ENCODE measurements around the gene FBXL19.

DNA sequence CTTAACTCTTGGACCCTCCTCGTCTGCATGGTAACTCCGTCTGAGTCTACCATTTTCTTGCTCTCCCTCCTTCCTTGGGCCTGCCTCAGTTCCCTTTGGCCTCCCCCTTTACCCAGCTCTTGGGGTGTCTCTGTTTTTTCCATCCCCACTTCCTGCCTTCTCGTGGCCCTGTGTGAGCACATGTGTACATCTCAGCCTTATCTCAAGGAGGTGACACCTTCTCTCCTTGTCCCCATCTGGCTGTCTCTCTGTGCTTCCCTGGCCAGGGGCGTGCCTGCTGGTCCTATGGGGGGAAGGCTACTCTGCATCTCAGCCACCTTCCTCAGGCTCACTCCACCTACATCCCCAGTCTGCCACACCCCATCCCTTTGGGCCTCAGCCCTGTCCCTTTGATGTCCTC lies 20.4 kb upstream of the FBXL19 start:
- TF ChIP-seq, protein P1, sequence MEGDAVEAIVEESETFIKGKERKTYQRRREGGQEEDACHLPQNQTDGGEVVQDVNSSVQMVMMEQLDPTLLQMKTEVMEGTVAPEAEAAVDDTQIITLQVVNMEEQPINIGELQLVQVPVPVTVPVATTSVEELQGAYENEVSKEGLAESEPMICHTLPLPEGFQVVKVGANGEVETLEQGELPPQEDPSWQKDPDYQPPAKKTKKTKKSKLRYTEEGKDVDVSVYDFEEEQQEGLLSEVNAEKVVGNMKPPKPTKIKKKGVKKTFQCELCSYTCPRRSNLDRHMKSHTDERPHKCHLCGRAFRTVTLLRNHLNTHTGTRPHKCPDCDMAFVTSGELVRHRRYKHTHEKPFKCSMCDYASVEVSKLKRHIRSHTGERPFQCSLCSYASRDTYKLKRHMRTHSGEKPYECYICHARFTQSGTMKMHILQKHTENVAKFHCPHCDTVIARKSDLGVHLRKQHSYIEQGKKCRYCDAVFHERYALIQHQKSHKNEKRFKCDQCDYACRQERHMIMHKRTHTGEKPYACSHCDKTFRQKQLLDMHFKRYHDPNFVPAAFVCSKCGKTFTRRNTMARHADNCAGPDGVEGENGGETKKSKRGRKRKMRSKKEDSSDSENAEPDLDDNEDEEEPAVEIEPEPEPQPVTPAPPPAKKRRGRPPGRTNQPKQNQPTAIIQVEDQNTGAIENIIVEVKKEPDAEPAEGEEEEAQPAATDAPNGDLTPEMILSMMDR (IDR thresholded peaks at IDR 0.05 in 8 of 11, conservative IDR thresholded peaks at IDR 0.05 in 3 of 11), result no peak
- TF ChIP-seq POLR2A (IDR thresholded peaks at IDR 0.05), result no peak
- no peak for TF ChIP-seq POLR2AphosphoS5 (IDR thresholded peaks at IDR 0.05)
